ENCODE results near the gene DUSP28.

DUSP28 gene, protein sequence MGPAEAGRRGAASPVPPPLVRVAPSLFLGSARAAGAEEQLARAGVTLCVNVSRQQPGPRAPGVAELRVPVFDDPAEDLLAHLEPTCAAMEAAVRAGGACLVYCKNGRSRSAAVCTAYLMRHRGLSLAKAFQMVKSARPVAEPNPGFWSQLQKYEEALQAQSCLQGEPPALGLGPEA

GRCh38 chr2:240560084-240560479 lies at the start of gene DUSP28:
TSS of gene DUSP28 (plus strand) at chr2:240560357. CDS start at chr2:240560685, 328 bp downstream.
- no peaks in the 10 kb centered on the region for H3K27me3 Mint-ChIP-seq
- peak within 1 kb of the TSS; percentile 92 for H3K27ac Mint-ChIP-seq
- H3K9me3 Mint-ChIP-seq = no peaks in the 10 kb centered on the region
- peaks cover 63% of the 10 kb centered on the region for H3K36me3 Mint-ChIP-seq (ENCODE audit: low read depth)
- intact Hi-C loops (cut with micrococcal nuclease) = loop anchor here (2.0 to 10.0 kb wide), 3 partner anchors 27 to 1055 kb away; partner anchors contain the start of gene CAPN10
- H3K4me1 Mint-ChIP-seq (ENCODE audit: low read depth) = peaks cover 77% of the 10 kb centered on the region
- peak within 1 kb of the TSS; percentile 78 for H3K4me3 Mint-ChIP-seq

DNA sequence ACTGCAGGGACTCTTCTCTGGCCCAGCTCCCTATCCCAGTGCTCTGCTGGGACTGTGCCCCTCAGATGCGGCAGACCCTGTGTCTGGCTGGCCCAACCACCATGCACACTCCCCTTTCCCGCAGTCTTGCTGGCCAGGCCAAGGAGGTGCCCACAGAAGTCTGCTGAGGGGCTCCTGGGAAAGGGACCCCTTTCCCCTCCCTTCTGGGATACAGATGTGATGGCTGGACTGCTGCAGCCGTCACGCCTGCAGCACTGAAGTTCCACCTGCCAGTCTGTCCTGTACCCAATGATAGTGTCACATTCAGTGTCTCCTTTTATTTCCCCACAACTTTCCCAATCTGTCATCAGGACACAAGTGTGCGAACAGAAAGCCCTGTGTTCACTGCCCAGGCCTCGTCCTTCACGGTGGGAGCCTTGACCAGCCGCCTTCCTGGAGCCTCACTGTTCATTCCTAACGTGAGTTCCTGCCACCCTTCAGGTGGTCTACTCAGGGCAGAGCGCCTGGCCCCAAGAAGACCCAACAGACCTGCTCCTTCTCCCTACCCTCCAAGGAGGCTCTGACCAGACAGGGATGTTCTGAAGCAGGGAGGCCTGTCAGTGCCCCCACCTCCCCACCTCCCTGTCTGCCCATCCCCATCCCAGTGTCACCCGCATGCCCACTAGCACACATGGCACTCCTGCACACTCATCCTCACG lies 49.5 kb upstream of the DUSP28 start:
- intact Hi-C loops (cut with micrococcal nuclease) = loop anchor here (5.0 to 10.0 kb wide), 3 partner anchors 77 to 334 kb away; partner anchors contain the start of gene CAPN10
- no peak overlapping the region for H3K27ac Mint-ChIP-seq

GRCh38 chr2:240511351-240512108 lies 48.6 kb upstream of the DUSP28 start:
- H3K27me3 Mint-ChIP-seq = no peaks in the 10 kb centered on the region
- H3K27ac Mint-ChIP-seq = no peak overlapping the region
- intact Hi-C loops (cut with micrococcal nuclease) = loop anchor here (5.0 to 10.0 kb wide), 3 partner anchors 76 to 333 kb away; partner anchors contain the start of gene CAPN10
- H3K4me1 Mint-ChIP-seq (ENCODE audit: low read depth) = peaks cover 20% of the 10 kb centered on the region
- H3K36me3 Mint-ChIP-seq (ENCODE audit: low read depth) = peaks cover 32% of the 10 kb centered on the region
- no peak overlapping the region for H3K4me3 Mint-ChIP-seq
- no peaks in the 10 kb centered on the region for H3K9me3 Mint-ChIP-seq

More for the DNA sequence above, 49.5 kb upstream of the DUSP28 start:
- peaks cover 20% of the 10 kb centered on the region for H3K4me1 Mint-ChIP-seq (ENCODE audit: low read depth)
- no peaks in the 10 kb centered on the region for H3K27me3 Mint-ChIP-seq
- peaks cover 32% of the 10 kb centered on the region for H3K36me3 Mint-ChIP-seq (ENCODE audit: low read depth)
- no peaks in the 10 kb centered on the region for H3K9me3 Mint-ChIP-seq
- no peak overlapping the region for H3K4me3 Mint-ChIP-seq

DNA sequence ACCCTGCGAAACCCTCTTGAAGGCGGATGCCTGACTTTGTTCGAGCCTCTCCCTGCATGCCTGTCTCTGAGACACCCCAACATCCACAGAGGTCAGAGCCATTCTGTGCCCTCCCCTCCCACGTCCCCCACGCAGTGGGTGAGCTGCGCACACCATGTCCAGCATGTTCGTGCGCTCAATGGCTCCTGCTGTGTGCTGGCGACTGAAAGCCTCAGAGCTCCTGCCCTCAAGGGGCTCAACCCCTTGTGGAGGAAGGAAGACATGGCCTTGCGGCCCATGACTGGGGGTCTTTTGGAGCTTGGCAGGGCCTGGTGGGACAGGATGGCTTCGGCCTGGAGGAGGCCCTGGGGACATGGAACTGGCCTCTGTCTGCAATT lies 48.1 kb upstream of the DUSP28 start:
- peaks cover 32% of the 10 kb centered on the region for H3K36me3 Mint-ChIP-seq (ENCODE audit: low read depth)
- intact Hi-C loops (cut with micrococcal nuclease) = loop anchor here (5.0 to 10.0 kb wide), 3 partner anchors 75 to 333 kb away; partner anchors contain the start of gene CAPN10
- no peak overlapping the region for H3K27ac Mint-ChIP-seq
- no peaks in the 10 kb centered on the region for H3K27me3 Mint-ChIP-seq
- H3K9me3 Mint-ChIP-seq = no peaks in the 10 kb centered on the region
- H3K4me1 Mint-ChIP-seq (ENCODE audit: low read depth) = peaks cover 20% of the 10 kb centered on the region
- no peak overlapping the region for H3K4me3 Mint-ChIP-seq

DNA sequence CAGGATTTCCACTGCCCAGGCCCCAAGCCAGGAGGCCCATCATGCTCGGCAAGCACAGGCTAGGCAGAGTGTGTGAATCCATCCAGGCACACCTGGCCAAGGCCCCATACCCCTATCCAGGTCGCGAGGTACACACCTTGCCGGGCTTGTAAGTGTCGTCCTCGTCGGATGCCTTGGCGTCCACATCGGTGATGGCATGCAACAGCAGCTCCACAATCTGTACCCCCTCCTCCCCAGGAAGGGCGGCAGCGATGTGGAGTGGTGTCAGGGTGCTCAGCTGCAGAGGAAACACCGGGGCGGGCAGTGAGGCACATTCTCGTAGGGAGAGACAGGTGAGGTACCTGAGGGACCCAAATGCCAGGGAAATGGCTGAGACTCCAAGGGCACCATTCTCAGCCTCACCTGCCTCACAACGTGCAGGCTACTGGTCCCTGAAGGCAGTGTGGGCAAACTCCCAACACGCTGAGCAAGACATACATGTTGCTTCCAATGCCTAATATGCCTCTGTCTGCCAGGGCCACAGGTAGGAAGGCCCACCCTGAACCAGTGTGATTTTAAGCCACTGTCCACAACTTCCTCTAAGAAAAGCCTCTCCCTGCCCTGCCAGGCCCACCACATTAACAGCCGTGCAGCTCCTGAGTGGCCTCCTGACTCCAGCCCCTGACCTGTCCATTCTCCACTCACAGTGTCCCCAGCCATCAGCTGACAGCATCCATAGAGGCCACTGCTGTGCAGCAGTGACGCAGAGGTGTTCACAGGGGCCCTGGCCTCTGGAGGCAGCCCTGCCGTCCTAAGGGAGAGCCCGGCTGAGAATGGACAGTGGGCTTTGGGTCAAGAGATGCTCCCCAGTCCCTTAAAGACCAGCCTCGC lies 47.3 kb upstream of the DUSP28 start:
- Mint-ChIP-seq H3K27me3 (no peaks in the 10 kb centered on the region), H3K4me1 (ENCODE audit: low read depth) (peaks cover 20% of the 10 kb centered on the region), H3K36me3 (ENCODE audit: low read depth) (peaks cover 37% of the 10 kb centered on the region), H3K27ac (peak overlapping the region; percentile 83), H3K4me3 (no peak overlapping the region), H3K9me3 (no peaks in the 10 kb centered on the region)
- intact Hi-C loops (cut with micrococcal nuclease) = loop anchor here (5.0 to 10.0 kb wide), 3 partner anchors 74 to 332 kb away; partner anchors contain the start of gene CAPN10

GRCh38 chr2:240513549-240514287 lies 46.4 kb upstream of the DUSP28 start:
- Mint-ChIP-seq H3K36me3 (ENCODE audit: low read depth) (peaks cover 40% of the 10 kb centered on the region), H3K9me3 (no peaks in the 10 kb centered on the region), H3K4me1 (ENCODE audit: low read depth) (peaks cover 20% of the 10 kb centered on the region), H3K27me3 (no peaks in the 10 kb centered on the region), H3K27ac (peak overlapping the region; percentile 83), H3K4me3 (no peak overlapping the region)
- intact Hi-C loops (cut with micrococcal nuclease) = loop anchor here (2.0 to 10.0 kb wide), 4 partner anchors 47 to 331 kb away; partner anchors contain the start of genes CAPN10 and DUSP28

GRCh38 chr2:240514631-240515030 lies 45.5 kb upstream of the DUSP28 start:
- Mint-ChIP-seq H3K4me3 (no peak overlapping the region), H3K9me3 (no peaks in the 10 kb centered on the region), H3K27me3 (no peaks in the 10 kb centered on the region), H3K27ac (peak overlapping the region; percentile 83), H3K36me3 (ENCODE audit: low read depth) (peaks cover 42% of the 10 kb centered on the region), H3K4me1 (ENCODE audit: low read depth) (peaks cover 22% of the 10 kb centered on the region)
- intact Hi-C loops (cut with micrococcal nuclease) = loop anchor here (2.0 to 10.0 kb wide), 4 partner anchors 46 to 330 kb away; partner anchors contain the start of genes CAPN10 and DUSP28

DNA sequence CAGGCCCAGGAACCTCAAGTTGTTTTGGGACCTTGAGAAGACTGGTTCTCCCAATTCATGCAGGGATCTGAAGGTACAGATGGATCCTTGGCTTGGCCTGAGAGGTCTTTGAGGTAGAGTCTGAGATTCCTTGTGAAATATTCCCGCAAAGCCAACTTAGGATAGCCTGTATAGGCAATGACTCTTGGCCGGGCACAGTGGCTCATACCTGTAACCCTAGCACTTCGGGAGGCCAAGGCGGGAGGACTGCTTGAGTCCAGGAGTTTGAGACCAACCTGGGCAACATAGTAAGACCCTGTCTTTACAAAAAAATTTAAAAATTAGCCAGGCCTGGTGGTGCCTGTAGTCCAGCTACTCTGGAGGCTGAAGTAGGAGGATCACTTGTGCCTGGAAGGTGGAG lies 42.8 kb upstream of the DUSP28 start:
- Mint-ChIP-seq H3K4me1 (ENCODE audit: low read depth) (peaks cover 28% of the 10 kb centered on the region), H3K27ac (no peak overlapping the region), H3K36me3 (ENCODE audit: low read depth) (peaks cover 50% of the 10 kb centered on the region), H3K4me3 (no peak overlapping the region), H3K9me3 (peaks cover 5% of the 10 kb centered on the region), H3K27me3 (peaks cover 10% of the 10 kb centered on the region)
- intact Hi-C loops (cut with micrococcal nuclease) = loop anchor here (10.0 kb wide), 1 partner anchor 327 kb away; no protein-coding TSS in a partner anchor

GRCh38 chr2:240518981-240519380 lies 41.2 kb upstream of the DUSP28 start:
- Mint-ChIP-seq H3K9me3 (peaks cover 21% of the 10 kb centered on the region), H3K36me3 (ENCODE audit: low read depth) (peaks cover 61% of the 10 kb centered on the region), H3K4me1 (ENCODE audit: low read depth) (peaks cover 18% of the 10 kb centered on the region), H3K27ac (no peak overlapping the region), H3K4me3 (no peak overlapping the region), H3K27me3 (peaks cover 10% of the 10 kb centered on the region)
- intact Hi-C loops (cut with micrococcal nuclease) = loop anchor here (10.0 kb wide), 1 partner anchor 326 kb away; no protein-coding TSS in a partner anchor

DNA sequence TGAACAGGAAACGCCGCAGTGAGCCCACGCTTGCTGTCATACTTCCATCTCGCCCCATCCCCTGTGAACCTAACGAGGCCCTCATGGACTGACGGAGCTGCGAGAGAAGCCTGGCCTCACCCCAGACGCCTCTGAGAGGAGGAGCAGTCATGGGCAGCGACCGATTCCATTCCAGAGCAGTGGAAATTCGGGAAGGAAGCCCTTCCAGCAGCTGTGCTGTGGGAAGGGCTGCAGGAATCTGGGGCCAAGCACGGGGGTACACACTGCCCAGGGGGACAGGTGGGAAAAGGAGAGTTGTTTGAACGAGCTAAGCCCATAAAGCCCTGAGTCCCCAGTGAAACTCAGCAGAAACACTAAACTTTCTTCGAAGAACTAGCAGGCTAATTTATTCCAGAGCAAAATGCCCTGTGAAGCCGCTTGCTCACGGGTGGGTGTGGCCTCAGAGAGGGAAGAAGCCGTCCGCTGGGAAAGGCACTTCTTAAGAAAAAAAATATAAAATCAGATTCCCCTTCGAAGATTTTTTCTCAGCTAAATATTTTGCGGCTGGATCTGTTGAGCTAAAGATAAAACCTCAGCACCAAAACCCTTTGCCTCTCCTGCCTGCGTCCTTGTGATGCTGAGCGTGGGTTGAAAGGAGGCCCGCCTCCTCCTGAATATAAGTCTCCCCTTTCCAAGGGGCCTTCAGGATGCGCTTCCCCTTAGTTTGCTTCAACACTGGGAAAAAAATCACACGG lies 40.6 kb upstream of the DUSP28 start:
- H3K27ac Mint-ChIP-seq = no peak overlapping the region
- intact Hi-C loops (cut with micrococcal nuclease) = loop anchor here (10.0 kb wide), 1 partner anchor 325 kb away; no protein-coding TSS in a partner anchor
- peaks cover 27% of the 10 kb centered on the region for H3K9me3 Mint-ChIP-seq
- H3K4me3 Mint-ChIP-seq = no peak overlapping the region
- peaks cover 10% of the 10 kb centered on the region for H3K27me3 Mint-ChIP-seq
- H3K4me1 Mint-ChIP-seq (ENCODE audit: low read depth) = peaks cover 13% of the 10 kb centered on the region
- peaks cover 67% of the 10 kb centered on the region for H3K36me3 Mint-ChIP-seq (ENCODE audit: low read depth)

DNA sequence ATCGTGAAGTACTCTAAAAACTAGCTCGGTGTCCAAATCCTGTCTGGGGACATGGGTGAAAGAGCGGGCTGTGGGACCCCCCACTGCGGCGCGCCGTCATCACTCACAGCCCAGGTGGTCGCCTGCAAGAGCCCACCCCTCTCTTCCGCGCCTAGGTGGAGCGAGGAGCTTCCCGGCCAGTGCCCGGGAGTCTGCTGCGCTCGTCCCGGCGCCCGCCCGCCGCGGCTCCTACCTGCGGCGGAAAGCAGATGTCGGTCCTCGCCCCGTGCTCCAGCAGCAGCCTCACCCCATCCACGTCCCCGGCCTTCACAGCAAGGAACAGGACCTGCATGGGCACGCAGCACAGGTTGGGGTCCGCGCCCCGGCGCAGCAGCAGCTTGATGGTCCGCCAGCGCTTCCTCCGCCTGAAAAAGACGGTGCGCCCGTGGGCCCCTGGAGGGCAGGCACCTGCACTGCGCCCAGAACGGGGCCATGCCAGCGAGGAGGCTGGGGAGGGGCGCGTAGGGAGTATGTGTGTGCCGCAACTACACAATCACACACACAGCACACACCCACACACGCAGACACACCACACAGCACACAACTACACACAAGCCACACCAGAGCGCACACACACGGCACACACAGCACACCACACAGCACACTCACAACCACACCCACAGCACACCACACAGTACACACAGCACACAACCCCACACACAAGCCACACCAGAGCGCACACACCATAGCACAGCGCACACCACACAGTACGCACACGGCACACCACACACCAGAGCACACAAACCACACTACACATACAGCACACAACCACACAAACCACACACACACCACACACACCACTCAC lies 39.8 kb upstream of the DUSP28 start:
- Mint-ChIP-seq H3K27me3 (peaks cover 10% of the 10 kb centered on the region), H3K9me3 (peaks cover 35% of the 10 kb centered on the region), H3K36me3 (ENCODE audit: low read depth) (peaks cover 75% of the 10 kb centered on the region), H3K27ac (no peak overlapping the region), H3K4me3 (no peak overlapping the region), H3K4me1 (ENCODE audit: low read depth) (peaks cover 13% of the 10 kb centered on the region)
- intact Hi-C loops (cut with micrococcal nuclease) = no loop called here
